ENCODE data around the gene TTF2.

Gene TTF2

GRCh38 chr1:117070124-117070523 is 10.0 kb downstream of the TTF2 start:
- TF ChIP-seq EGR1 (IDR thresholded peaks at IDR 0.05), result no peak
- TF ChIP-seq MAX (IDR thresholded peaks at IDR 0.05), result no peak
- TF ChIP-seq, protein P1, sequence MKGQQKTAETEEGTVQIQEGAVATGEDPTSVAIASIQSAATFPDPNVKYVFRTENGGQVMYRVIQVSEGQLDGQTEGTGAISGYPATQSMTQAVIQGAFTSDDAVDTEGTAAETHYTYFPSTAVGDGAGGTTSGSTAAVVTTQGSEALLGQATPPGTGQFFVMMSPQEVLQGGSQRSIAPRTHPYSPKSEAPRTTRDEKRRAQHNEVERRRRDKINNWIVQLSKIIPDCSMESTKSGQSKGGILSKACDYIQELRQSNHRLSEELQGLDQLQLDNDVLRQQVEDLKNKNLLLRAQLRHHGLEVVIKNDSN (IDR thresholded peaks at IDR 0.05), result no peak
- TF ChIP-seq NFIC (IDR thresholded peaks at IDR 0.05), result no peak
- TF ChIP-seq YY1 (IDR thresholded peaks at IDR 0.05; ENCODE audit: low read depth), result no peak
- no peak for TF ChIP-seq EP300 (IDR thresholded peaks at IDR 0.05; ENCODE audit: borderline replicate concordance)
- no peak for TF ChIP-seq CREB1 (IDR thresholded peaks at IDR 0.05; ENCODE audit: low read depth)
- no peak for TF ChIP-seq TEAD4 (IDR thresholded peaks at IDR 0.05)
- TF ChIP-seq REST (IDR thresholded peaks at IDR 0.05; ENCODE audit: low read depth), result no peak
- no peak for TF ChIP-seq TCF12 (IDR thresholded peaks at IDR 0.05; ENCODE audit: low read depth)
- TF ChIP-seq TAF1 (IDR thresholded peaks at IDR 0.05; ENCODE audit: low read depth), result no peak
- TF ChIP-seq RAD21 (IDR thresholded peaks at IDR 0.05; ENCODE audit: low read depth), result no peak
- no peak for TF ChIP-seq ZBTB7A (IDR thresholded peaks at IDR 0.05; ENCODE audit: low read depth)
- TF ChIP-seq CEBPB (IDR thresholded peaks at IDR 0.05), result no peak
- no peak for TF ChIP-seq FOXM1 (IDR thresholded peaks at IDR 0.05; ENCODE audit: borderline replicate concordance, low read depth)

DNA sequence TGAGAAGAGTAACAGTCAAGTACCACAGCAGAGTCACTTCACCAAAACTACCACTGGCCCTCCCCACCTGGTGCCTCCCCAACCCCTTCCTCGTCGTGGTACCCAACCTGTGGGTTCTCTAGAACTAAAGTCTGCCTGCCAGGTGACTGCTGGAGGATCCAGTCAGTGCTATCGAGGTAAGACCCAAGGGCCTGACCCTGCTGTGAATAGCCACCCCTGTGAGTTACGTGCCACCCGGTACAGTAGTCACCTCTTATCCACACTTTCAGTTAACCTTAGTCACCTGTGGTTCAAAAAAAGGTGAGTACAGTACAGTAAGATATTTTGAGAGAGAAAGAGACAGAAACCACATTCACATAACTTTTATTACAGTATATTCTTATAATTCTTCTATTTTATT is 16.5 kb downstream of the TTF2 start:
- TF ChIP-seq EP300 (IDR thresholded peaks at IDR 0.05; ENCODE audit: borderline replicate concordance) (no peak), REST (IDR thresholded peaks at IDR 0.05; ENCODE audit: low read depth) (no peak), MAX (IDR thresholded peaks at IDR 0.05) (no peak), CREB1 (IDR thresholded peaks at IDR 0.05; ENCODE audit: low read depth) (no peak), TEAD4 (IDR thresholded peaks at IDR 0.05) (no peak), TCF12 (IDR thresholded peaks at IDR 0.05; ENCODE audit: low read depth) (no peak), FOXM1 (IDR thresholded peaks at IDR 0.05; ENCODE audit: borderline replicate concordance, low read depth) (no peak), ZBTB7A (IDR thresholded peaks at IDR 0.05; ENCODE audit: low read depth) (no peak), NFIC (IDR thresholded peaks at IDR 0.05) (no peak), RAD21 (IDR thresholded peaks at IDR 0.05; ENCODE audit: low read depth) (no peak), YY1 (IDR thresholded peaks at IDR 0.05; ENCODE audit: low read depth) (no peak), TAF1 (IDR thresholded peaks at IDR 0.05; ENCODE audit: low read depth) (no peak), CEBPB (IDR thresholded peaks at IDR 0.05) (no peak)

GRCh38 chr1:117077267-117077666 is 17.1 kb downstream of the TTF2 start:
- TF ChIP-seq CEBPB (IDR thresholded peaks at IDR 0.05) (no peak), REST (IDR thresholded peaks at IDR 0.05; ENCODE audit: low read depth) (no peak), EGR1 (IDR thresholded peaks at IDR 0.05) (no peak), MAX (IDR thresholded peaks at IDR 0.05) (no peak), TCF12 (IDR thresholded peaks at IDR 0.05; ENCODE audit: low read depth) (no peak), TEAD4 (IDR thresholded peaks at IDR 0.05) (no peak), CREB1 (IDR thresholded peaks at IDR 0.05; ENCODE audit: low read depth) (no peak), TAF1 (IDR thresholded peaks at IDR 0.05; ENCODE audit: low read depth) (no peak), EP300 (IDR thresholded peaks at IDR 0.05; ENCODE audit: borderline replicate concordance) (no peak), FOXM1 (IDR thresholded peaks at IDR 0.05; ENCODE audit: borderline replicate concordance, low read depth) (no peak), YY1 (IDR thresholded peaks at IDR 0.05; ENCODE audit: low read depth) (no peak), NFIC (IDR thresholded peaks at IDR 0.05) (no peak), ZBTB7A (IDR thresholded peaks at IDR 0.05; ENCODE audit: low read depth) (no peak), RAD21 (IDR thresholded peaks at IDR 0.05; ENCODE audit: low read depth) (no peak)
- TF ChIP-seq, protein P1 (IDR thresholded peaks at IDR 0.05), result no peak

DNA sequence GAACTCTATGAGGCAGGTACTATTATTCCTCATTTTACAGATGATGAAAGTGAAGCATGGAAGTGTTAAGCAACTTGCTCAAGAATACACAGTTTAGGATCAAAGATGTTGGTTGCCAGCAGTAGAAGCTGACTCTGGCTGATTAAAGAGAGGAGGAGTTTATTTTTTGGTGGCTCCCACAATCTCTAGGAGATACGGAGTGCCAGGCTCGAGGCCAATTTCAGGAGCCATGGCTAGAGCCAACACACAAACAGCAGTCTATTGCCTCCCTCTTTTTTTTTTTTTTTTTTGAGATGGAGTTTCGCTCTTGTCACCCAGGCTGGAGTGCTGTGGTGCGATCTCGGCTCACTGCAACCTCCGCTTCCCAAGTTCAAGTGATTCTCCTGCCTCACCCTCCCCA is 19.6 kb downstream of the TTF2 start:
- no peak for TF ChIP-seq EGR1 (IDR thresholded peaks at IDR 0.05)
